HG02571 (cell line): ENCODE measurements around the gene SLC41A3.

ENCODE experiments used
- ATAC-seq: cut with Tn5 transposase; IDR thresholded peaks from one replicate; pipeline ENCODE4 v1.9.1; 2021; ENCODE audit warnings: mild to moderate bottlenecking, moderate library complexity; ENCODE audit not compliant: unreplicated experiment

The SLC41A3 gene

DNA sequence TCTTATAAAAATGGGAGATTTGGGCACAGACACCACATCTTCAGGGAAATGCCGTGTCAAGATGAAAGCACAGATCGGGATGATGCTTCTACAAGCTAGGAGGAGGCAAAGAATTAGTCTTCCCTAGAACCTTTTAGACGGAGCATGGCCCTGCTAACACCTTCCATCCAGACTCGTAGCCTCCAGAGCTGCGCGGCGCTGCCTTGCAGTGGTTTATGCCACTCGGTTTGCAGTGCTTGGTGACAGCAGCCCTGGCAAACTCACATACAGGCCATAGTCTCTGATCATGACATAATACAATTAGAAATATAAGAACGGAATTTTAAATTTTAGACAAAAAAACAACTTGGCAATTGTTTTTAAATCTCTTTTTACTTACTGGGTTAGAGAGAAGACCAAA, 37.1 kb upstream of the SLC41A3 start:
- ATAC-seq: no peak

DNA sequence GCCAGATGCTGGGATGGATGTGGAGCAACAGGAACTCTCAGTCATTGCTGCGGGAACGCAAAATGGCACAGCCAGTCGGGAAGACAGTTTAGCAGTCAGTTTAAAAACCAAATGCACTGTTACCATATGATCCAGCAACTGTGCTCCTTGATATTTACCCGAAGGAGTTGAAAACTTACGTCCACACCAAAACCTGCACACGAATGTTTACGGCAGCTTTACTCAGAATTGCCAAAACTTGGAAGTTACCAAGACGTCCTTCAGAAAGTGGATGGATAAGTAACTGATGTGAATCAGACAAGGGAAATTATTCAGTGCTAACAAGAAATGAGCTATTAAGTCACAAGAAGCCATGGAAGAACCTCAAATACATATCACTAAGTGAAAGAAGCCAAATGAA, 36.1 kb upstream of the SLC41A3 start:
- no peak for ATAC-seq

DNA sequence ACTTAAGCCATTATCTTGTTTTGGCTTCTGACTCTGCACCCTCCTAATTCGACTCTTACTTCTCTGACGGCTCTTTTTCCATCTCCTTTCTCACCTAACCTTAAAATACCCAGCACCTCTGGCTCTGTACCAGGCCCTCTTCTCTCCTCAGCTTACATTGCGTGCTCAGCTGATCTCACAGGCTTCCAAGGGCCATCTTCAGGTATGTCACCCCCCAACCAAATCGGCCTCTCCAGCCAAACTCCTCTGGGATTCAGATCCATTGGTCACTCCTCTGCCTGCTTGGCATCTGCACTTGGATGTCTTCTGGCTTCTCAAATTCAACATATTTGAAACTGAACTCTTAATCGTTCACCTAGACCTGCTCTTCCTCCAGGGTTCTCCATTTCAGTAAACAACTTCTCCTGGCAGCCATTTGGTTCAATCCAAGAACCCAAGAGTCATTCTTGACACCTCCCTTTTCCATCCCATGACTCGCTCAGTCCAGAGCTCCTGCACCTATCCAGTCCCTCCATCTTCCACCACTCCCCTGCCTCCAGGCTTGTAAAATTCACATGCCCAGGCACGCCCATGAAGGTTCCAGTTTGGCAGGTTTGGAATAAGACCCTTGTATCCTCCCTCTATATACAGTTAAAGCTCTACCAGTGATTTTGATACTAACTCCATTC, 35.2 kb upstream of the SLC41A3 start:
- ATAC-seq: no peak

DNA sequence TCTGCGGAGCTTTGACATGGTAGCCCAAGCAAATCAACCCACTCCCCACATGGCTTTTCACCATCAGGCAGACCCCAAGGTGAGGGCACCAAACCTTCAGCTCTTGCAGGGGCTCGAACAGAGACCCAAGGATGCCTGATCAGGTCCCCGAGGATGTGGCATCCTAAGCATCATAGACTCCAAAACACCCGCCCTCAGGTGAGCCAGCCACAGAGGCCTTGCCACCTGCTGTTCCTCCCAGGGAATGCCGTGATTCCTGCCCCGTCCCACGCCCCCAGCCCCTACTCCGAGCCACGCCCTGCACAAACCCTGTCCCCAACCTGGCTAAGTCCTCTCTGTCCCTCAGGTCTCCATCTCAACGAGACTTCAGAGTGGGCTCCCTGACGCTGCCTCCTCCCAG, 34.7 kb upstream of the SLC41A3 start:
- ATAC-seq: no peak

DNA sequence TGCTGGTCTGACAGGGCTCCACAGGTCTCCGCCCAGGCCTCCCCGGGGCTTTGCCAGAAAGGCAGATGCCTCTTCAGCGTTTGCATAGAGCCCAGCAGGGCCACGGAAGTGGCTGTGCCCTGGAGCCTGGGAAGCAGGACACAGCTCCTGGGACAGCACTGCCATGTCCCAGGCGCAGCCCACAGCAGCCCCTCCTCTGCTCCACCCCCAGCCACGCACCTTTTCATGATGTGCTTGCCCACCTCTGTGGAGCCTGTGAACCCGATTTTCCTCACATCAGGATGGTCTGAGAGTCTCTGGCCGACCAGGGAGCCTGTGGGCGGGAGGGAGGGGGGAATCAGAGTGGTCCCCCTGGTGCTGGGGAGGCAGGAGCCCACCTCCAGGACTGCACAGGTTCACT, 33.9 kb upstream of the SLC41A3 start:
- ATAC-seq: no peak

DNA sequence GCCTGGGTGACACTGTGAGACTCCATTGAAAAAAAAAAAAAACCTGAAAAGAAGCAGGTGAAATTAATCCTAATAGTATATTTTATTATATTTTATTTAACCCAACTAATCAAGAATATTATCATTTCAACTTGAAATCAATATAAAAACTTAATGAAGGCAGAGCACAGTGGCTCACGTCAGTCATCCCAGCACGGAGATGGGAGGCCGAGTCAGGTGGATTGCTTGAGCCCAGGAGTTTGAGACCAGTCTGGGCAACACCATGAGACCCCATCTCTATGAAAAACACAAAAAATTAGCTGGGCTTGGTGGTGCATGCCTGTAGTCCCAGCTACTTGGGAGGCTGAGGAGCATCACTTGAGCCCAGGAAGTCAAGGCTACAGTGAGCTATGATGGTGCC, 33.3 kb upstream of the SLC41A3 start:
- ATAC-seq: no peak

DNA sequence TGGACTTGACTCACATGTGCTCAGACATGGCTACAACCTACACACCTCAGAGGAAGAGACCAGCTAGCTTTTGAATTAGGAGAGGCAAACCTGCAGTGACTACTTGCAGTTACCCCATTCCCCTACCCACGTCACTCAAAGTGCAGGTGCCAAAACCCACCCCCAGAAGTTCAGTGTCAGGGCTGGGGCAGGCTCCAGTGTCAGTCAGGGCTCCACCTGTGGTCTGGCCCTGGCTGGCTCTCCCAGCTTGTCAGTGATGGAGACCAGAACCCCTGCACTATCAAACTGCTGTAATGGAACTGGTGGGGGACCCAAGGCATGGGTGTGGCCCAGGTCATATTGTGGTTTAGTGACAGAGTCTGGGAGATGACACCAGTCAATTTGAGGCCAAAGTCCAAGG, 32.6 kb upstream of the SLC41A3 start:
- no peak for ATAC-seq

DNA sequence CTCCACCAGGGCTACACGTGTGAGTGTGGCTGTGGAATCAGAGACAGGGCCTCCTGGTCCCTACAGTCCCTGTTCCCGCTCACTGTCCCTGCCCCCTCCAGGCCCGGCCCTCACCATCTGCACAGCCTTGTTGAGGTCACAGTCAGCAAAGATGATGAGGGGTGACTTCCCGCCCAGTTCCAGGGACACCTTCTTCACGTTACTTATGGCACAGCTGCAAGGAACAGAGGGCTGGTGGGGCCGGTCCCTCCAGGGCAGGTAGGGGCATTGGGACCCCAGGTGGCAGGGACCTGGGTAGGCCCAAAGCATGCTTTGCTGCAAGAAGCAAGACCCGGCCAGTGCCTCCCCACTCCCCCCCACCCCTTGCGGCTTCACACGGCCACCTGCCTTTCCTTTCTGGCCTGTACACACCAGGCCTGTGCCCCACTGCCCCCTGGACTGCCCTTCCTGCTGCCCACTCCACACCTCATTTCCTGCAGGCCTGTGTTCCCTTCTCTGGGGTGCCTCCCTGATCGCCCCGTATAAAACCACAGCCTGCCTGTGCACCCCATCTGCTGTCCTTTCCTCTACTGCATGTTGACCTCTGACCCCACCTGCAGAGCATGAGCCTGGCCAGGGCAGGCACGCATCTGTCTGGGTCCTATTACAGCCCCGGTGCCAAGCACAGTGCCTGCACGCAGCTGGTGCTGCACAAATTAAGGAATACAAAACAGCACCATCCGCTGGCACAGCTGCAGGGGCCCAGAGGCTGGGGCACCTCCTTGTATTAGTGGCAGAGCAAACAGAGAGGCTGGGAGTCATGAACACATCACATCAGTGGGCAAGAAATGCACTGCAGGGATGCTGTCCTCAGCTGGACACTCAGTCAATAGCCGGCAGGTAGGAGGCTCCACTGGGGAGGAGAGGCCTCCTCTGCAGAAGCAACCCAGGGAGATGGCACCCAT, 30.8 kb upstream of the SLC41A3 start:
- no peak for ATAC-seq

DNA sequence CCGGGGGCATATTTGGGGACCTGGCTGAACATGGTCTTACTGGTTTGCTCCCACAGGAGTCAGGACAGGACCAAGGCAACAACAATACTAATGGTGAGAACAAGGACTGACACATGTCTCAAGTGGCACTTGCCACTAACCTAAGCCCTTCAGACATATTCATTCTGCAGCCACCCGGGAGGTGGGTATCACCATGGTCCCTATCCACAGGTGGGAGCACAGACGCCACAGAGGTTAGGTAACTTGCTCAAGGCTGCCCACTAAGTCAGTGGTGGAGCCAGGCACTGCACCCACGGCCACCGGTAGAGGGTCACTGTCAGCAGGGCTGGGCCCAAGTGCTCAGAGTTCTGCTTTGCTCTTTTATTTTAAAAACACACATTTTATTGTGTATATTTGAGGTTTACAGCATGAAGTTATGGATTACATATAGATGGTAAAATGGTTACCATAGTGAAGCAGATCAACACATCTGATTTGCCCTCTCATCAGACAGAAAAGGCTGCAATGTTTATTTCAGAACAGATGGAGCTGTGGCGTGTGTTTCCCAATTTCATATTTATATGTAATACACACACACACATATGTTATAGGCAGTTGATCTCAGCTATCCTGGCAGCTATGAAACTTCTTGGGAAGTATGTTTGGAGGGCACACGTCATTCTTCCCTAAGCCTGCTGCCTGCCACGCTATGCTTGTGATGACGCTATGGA, 30.0 kb upstream of the SLC41A3 start:
- no peak for ATAC-seq

DNA sequence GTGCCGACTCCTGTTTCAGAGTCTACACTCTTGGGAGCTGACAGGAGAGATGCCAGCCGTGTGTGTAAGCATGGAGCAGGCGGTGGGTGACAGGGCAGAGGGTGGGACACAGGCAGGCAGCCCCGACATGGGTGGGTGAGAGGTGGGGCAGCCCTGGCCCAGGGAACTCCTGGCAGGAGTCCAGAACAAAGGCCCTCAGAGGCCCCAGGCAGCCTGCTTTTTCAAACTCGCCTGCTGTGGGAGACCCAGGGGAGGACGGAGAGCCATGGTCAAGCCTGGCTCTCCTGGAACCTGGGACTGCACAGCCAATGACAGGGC, 29.3 kb upstream of the SLC41A3 start:
- ATAC-seq: no peak

DNA sequence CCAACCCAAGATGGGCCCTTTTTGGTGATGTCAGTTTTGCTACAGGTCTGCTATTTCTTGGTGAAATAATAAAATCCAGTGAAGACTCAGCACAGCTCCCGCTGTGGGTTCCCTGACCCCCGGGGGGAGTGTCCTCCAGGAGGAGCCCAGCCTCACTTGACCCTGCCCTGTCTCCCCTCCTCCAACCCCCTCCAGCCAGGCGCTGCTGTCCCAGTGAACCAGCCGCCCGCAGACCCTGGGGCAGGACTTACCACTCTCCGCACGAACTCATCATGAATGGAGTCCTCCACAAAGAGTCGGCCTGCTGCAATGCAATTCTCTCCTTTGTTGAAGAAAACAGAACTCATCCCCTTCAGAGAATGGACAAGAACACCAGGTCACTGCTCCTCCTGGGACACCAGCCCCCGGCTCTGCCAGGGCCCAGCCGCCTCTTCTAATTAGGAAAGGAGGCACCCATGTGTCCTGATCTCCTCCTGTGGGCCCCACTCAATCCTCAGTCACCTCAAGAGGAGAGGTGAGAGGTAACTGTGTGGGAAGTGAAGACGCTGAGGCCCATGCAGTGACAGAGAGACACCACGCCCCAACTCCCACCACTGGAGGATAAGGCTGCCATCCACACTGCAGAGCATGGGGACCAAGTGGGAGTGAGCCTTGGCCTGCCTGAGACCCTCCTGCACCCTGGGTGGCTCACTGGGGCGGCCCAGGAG, 28.8 kb upstream of the SLC41A3 start:
- no peak for ATAC-seq

DNA sequence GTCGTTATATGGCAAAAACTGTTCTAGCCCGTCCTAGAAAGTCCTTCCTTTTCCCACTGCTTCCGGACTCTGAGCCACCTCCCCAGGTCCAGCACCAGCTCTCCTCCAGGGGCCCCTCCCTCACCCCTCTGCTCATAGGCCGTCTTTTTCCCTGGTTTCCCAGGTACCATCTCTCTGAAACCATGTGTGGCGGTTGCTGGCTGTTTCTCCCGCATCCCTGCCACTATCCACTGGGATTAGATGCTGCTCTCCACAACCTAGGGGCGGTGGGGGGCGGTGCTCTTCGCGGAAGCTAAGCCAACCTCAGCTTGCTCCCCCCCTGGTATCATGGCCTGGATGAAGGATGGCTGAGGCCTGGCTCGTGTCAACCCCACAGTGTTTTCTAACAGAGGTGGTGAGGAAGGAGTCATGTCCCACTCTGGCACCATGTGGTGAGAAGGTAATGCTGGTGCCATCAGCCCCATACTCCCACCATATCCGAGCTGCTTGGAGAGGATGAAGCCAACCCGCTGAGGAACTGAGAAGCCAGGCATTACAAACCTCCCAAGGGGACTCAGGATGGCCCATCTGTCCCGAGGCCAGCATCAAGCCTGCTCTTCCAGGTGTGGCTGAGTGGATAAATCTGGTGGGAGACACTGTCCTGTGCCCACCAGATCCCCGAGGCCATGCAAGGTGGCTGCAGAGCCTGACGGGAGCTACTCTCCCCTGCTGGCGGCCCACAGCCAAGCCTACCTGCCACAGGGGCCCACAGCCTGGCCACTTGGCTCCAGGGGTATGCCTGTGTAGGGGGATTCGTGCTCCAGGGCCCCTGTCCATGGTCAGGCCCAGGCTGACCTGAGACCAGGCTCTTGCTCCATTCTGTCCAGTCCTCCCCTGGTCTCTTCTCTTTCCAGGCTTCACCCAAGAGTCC, 27.9 kb upstream of the SLC41A3 start:
- no peak for ATAC-seq

DNA sequence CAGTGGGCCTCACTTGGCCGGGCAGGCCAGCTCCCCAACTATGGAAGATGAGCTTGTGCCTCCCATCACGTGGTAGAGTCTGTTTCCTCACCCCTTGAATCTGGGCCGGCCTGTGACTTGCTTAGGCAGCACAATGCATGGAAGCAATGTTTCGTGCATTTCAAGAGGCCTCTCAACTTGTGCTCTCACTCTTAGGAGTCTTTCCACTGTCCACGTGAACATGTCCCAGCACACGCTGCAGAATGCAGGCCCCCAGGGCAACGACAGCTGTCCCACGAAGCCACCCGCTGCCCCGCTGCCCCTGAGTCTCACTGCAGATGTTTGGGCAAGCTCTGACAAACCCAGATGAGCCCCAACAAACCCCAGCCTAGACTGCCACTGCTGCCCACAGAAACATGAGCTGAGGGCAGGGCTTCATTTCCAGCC, 27.2 kb upstream of the SLC41A3 start:
- no peak for ATAC-seq

DNA sequence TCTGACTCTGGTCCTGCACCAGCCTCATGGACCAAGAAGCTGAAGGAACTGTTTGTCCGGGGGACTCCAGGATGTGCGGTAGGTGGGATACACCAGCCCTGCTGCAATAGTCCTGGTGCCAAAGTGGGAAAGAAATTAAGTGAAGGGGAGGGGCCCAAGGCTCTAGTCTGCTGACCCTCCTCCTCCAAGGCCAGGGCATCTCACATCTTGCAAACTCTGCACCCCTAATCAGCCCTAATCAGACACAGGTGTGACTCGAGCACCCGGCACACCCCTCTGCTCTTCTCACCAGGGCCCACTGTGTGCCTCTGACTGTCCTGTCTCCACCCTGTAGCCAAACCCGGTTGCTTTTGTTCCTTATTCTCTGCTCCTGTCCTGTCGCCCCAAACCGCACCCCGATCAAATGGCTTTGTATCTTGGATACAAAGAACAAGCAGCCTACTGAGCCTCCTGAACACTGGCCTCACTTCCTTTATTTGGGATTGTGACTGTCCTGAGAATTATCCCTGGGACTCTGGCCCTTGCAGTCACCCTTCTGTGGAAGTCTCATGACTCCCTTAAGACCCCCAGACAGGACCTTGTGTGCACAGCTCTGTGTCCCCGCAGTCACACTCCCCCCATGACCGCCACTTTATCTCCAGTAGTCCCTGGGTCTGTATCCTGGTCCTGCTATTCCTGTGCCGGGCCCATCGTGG, 26.7 kb upstream of the SLC41A3 start:
- no peak for ATAC-seq

DNA sequence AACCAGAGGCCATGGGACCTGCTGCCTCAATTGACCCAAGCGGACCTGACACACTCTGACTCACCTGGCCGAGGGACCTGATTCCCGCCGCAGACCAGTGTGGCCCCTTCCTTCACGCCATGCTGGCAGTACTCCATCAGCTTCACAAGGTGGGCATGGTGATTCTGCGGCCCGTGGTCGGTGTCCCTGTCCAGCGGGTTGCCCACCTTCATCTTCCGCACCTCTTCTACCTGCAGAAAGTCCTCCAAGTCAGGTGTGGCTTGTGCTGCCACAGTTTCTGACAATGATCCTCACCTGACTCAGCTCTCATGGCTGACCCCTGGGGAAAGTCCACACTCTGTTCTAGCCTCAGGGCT, 25.9 kb upstream of the SLC41A3 start:
- no peak for ATAC-seq

DNA sequence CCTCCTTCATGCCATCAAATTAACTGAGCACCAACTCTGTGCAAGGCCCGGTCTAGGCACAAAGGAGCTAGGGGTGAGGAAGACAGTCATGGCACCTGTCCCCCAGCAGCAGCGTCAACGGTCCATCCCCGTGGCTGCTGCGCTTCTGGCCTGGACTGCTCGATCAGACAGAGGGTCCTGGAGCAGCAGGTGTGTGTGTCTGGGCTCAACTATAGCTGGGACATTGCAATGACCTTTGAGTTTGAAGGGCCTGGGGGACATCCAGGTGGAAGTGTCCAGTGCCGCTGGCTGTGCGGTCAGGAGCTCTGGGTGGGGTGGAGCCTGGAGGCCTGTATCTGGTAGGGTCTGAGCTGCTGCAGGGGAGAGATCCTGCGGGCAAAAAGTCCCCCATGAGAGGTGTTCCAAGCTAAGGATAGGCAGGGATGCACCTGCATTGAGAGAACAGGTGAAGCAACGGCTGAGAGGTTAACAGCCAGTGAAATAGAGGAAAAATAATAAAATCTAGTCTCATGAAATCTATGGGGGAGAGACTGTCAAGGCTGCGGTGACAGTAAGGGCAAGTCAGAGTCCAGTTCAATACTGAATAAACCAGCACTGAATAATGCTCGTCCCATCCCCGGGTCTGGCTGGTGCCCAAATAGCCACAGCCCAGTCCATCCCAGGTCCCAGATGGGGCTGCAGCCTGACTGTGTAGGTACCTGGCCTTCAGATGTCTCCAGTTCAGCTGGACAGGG, 25.4 kb upstream of the SLC41A3 start:
- ATAC-seq: no peak

DNA sequence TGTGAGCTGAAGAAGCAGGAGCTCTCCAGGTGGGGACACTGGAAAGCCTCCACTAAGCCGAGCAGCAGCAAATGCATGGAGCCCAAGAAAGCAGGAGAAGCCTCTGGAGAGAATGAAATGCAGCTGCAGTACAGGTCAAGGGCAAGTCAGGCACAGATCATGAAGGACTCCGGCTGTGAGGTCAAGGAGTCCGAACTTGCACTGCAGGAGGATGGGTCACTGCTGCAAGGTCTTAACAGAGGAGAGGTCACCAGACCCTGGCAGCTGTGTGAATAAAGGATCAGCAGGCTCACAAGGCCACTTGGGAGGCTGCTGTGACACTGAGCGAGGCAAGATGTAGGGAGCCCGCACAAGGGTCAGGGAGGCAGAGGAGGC, 24.7 kb upstream of the SLC41A3 start:
- ATAC-seq: no peak

DNA sequence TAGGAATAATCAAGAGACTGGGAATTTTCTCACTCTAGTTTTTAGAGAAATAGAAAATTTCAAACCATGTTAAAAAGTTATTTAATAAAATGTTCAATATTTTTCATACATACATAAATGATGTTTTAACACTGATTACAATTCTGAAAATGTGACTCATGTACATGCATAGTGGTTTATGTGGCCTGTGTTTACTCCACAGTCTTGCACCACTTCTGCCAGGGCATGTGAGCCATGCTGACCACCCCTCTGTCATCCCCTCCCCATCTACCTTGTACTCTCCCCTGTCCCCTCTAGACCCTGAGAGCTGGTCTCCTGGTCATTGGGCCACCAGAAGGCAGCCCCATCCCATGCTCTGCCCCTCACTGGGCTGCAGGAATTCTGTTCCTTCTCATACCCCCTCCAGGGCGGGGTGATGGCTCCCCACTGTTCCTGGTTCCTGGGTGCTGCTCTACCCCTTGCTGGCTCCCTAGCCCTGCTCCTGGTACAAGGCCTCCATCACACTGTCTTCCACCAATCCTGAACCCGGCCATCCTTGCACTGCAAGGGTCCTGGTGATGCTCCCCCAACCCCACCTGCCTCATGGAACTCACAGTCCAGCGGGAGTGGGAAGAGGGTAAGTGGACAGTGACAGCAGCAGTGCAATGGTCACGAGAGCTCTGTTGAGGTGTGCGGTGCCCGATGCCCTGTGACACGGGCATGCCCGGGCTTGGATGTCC, 24.2 kb upstream of the SLC41A3 start:
- no peak for ATAC-seq
